GM18868 (cell line): Measurements from ENCODE around the gene IFT27.
"Not testable (repeated sequence)": the region's sequence is repeated elsewhere in the genome, so short reads cannot be mapped to it uniquely, and the experiment has no call there.

Experiments
- ATAC-seq: cut with Tn5 transposase; IDR thresholded peaks from one replicate; pipeline ENCODE4 v1.9.1; 2021; ENCODE audit warnings: mild to moderate bottlenecking, moderate library complexity; ENCODE audit not compliant: unreplicated experiment

Gene IFT27

GRCh38 chr22:36765943-36766450 lies 9.9 kb downstream of the IFT27 start:
- ATAC-seq: no peak

- ATAC-seq: no peak
Observed at GRCh38 chr22:36765131-36765942, 10.6 kb downstream of the IFT27 start.

- no peak for ATAC-seq
Observed at GRCh38 chr22:36764641-36765040, 11.3 kb downstream of the IFT27 start.

- ATAC-seq: no peak
Observed at GRCh38 chr22:36764060-36764459, 11.9 kb downstream of the IFT27 start.

- no peak for ATAC-seq
Observed at GRCh38 chr22:36763576-36763975, 12.3 kb downstream of the IFT27 start.

GRCh38 chr22:36762687-36763260 lies 13.1 kb downstream of the IFT27 start:
- no peak for ATAC-seq

GRCh38 chr22:36761553-36762240 lies 14.2 kb downstream of the IFT27 start:
- no peak for ATAC-seq

- no peak for ATAC-seq
Observed at GRCh38 chr22:36760786-36761185, 15.1 kb downstream of the IFT27 start.

- ATAC-seq: no peak
Observed at GRCh38 chr22:36759481-36760159, 16.3 kb downstream of the IFT27 start.

- no peak for ATAC-seq
Observed at GRCh38 chr22:36758792-36759271, 17.1 kb downstream of the IFT27 start.

GRCh38 chr22:36757668-36758211 lies 18.2 kb downstream of the IFT27 start:
- ATAC-seq: no peak

- ATAC-seq: no peak
Observed at GRCh38 chr22:36756746-36757655, 18.9 kb downstream of the IFT27 start.

GRCh38 chr22:36756031-36756430 lies 19.9 kb downstream of the IFT27 start:
- no peak for ATAC-seq

- no peak for ATAC-seq
Observed at GRCh38 chr22:36755316-36755715, 20.6 kb downstream of the IFT27 start.

- ATAC-seq: not testable (repeated sequence)
Observed at GRCh38 chr22:36754881-36755280, 21.0 kb downstream of the IFT27 start.

GRCh38 chr22:36753916-36754315 lies 22.0 kb downstream of the IFT27 start:
- ATAC-seq: no peak

GRCh38 chr22:36753120-36753802 lies 22.7 kb downstream of the IFT27 start:
- no peak for ATAC-seq

- no peak for ATAC-seq
Observed at GRCh38 chr22:36746375-36746970, 29.4 kb downstream of the IFT27 start.
